ENCODE measurements around the gene LGMN.
A peak's percentile ranks its signal among the peaks of the same experiment; 100 is the strongest.

The LGMN gene

GRCh38 chr14:92693998-92694795, 54.2 kb downstream of the LGMN start:
- no peak for TF ChIP-seq ZBTB7A (IDR thresholded peaks at IDR 0.05; ENCODE audit: low read depth)
- TF ChIP-seq USF1 (IDR thresholded peaks at IDR 0.05): no peak
- TF ChIP-seq EGR1 (IDR thresholded peaks at IDR 0.05): no peak
- TF ChIP-seq CEBPB (IDR thresholded peaks at IDR 0.05): no peak
- TF ChIP-seq FOXM1 (IDR thresholded peaks at IDR 0.05; ENCODE audit: borderline replicate concordance, low read depth): no peak
- TF ChIP-seq MAX (IDR thresholded peaks at IDR 0.05): no peak
- TF ChIP-seq EP300 (IDR thresholded peaks at IDR 0.05; ENCODE audit: borderline replicate concordance): no peak
- no peak for TF ChIP-seq TCF12 (IDR thresholded peaks at IDR 0.05; ENCODE audit: low read depth)
- no peak for TF ChIP-seq REST (IDR thresholded peaks at IDR 0.05; ENCODE audit: low read depth)
- TF ChIP-seq YY1 (IDR thresholded peaks at IDR 0.05; ENCODE audit: low read depth): no peak
- no peak for TF ChIP-seq TAF1 (IDR thresholded peaks at IDR 0.05; ENCODE audit: low read depth)
- no peak for TF ChIP-seq CREB1 (IDR thresholded peaks at IDR 0.05; ENCODE audit: low read depth)
- TF ChIP-seq TEAD4 (IDR thresholded peaks at IDR 0.05): no peak
- TF ChIP-seq NFIC (IDR thresholded peaks at IDR 0.05): no peak; the same call in 1 of the 2 replicates

GRCh38 chr14:92692822-92693226, 55.6 kb downstream of the LGMN start:
- no peak for TF ChIP-seq TAF1 (IDR thresholded peaks at IDR 0.05; ENCODE audit: low read depth)
- no peak for TF ChIP-seq RAD21 (IDR thresholded peaks at IDR 0.05; ENCODE audit: low read depth)
- no peak for TF ChIP-seq TCF12 (IDR thresholded peaks at IDR 0.05; ENCODE audit: low read depth)
- TF ChIP-seq ZBTB7A (IDR thresholded peaks at IDR 0.05; ENCODE audit: low read depth): no peak
- 0 out of 2 replicates have a peak, but pooled peaks have one; percentile 35 for TF ChIP-seq EGR1 (IDR thresholded peaks at IDR 0.05)
- peak; percentile 64 for TF ChIP-seq NFIC (IDR thresholded peaks at IDR 0.05)
- no peak for TF ChIP-seq FOXM1 (IDR thresholded peaks at IDR 0.05; ENCODE audit: borderline replicate concordance, low read depth)
- no peak for TF ChIP-seq REST (IDR thresholded peaks at IDR 0.05; ENCODE audit: low read depth)
- TF ChIP-seq CREB1 (IDR thresholded peaks at IDR 0.05; ENCODE audit: low read depth): no peak
- TF ChIP-seq USF1 (IDR thresholded peaks at IDR 0.05): peak; percentile 61; the same call in 1 of the 2 replicates
- no peak for TF ChIP-seq YY1 (IDR thresholded peaks at IDR 0.05; ENCODE audit: low read depth)
- no peak for TF ChIP-seq TEAD4 (IDR thresholded peaks at IDR 0.05)
- no peak for TF ChIP-seq MAX (IDR thresholded peaks at IDR 0.05)

- TF ChIP-seq ZBTB7A (IDR thresholded peaks at IDR 0.05; ENCODE audit: low read depth) (no peak), REST (IDR thresholded peaks at IDR 0.05; ENCODE audit: low read depth) (no peak), TEAD4 (IDR thresholded peaks at IDR 0.05) (peak; percentile 3; the same call in 1 of the 2 replicates), NFIC (IDR thresholded peaks at IDR 0.05) (peak; percentile 77), TAF1 (IDR thresholded peaks at IDR 0.05; ENCODE audit: low read depth) (no peak), FOXM1 (IDR thresholded peaks at IDR 0.05; ENCODE audit: borderline replicate concordance, low read depth) (no peak), MAX (IDR thresholded peaks at IDR 0.05) (no peak), RAD21 (IDR thresholded peaks at IDR 0.05; ENCODE audit: low read depth) (peak; percentile 56)
Measured at GRCh38 chr14:92690171-92691011, 58.0 kb downstream of the LGMN start.

Measured in Ishikawa (cell line).